Stimulated activated CD8-positive, alpha-beta memory T cell treated with anti-CD3 and anti-CD28 coated beads, Interleukin-15, amount 100 ng/mL, for 24 hours (primary cell): Measurements from ENCODE around the gene IP6K3.

Experiments
- DNase-seq: peaks from one replicate; pipeline ENCODE4 v3.0.0-alpha.2; 2020; ENCODE audit warnings: low read depth

The IP6K3 gene

DNA sequence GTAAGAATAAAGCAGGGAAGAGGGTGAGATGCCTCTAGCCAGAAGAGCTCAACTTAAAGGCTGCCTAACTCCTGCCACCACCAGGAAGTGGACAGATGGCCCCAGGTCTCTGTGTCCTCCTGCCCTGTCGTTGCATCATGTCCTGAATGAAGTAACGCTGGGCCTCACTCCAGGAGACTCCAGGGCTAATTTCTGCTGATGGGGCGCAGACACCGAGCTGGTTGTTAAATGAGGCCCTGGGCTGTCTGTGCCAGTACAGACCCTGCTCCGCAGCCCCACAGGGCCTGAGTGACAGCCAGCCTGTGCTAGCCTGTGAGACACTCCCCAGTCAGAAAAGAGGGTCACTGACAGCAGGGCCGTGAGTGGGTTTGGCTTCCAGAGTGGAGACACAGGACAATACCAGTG lies 6.5 kb downstream of the IP6K3 start:
- DNase-seq: no peak

DNA sequence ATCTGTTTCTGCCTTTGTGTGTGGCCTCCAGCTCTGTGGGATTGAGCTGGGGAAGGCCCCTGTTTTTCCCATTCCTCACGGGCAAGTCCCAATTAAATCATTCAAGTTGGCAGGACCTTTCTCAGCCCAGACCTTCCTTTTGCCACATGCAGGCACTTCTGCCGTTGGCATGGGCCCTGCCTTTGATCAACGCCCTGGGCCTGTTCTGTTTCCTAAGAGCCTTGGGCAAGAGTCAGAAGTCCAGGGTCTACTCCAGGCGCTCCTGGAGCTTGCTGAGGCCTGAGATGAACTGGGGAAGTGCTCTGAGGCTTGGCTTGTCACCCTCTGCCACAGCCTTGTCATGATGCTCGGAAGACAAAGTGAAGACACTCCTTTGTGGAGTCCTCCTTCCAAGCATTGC lies 7.1 kb downstream of the IP6K3 start:
- no peak for DNase-seq

DNA sequence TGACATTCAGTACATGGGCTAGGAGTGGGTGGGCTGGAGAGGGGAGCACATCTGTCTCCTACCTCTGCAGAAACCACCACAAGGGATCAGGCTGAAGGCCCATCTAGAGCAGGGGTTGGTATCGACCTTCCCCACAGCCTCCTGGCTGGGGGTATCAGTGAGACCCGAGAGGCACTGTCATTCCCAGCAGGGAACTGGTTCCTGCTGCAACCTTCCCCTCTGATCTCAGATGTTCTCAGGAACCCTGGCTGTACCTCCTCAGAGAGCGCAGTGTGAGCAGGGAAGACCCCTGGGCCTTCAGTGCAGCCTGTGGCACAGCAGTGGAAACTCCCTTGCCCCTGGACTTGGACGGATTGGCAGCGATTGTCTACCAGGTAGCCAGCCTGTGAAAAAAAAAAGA lies 7.8 kb downstream of the IP6K3 start:
- DNase-seq: no peak

DNA sequence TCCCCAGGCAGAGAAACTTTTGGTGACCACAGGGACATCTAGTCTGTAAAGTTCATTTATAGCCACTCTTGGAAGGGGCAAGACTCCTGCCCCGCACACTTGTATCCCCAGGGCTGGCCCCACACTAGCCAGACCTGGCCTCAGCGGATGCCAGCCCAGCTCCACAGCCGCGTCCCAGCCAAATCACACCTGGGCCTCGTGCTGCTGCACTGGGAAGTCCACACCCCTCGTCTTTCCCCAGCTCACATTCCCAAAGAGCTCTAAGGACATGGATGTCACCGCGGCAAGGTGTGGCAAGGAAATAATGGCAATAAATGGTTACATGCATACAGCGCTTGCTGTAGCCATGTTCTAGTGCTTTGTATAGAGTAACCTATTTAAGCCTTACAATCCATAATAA lies 8.6 kb downstream of the IP6K3 start:
- DNase-seq: no peak

DNA sequence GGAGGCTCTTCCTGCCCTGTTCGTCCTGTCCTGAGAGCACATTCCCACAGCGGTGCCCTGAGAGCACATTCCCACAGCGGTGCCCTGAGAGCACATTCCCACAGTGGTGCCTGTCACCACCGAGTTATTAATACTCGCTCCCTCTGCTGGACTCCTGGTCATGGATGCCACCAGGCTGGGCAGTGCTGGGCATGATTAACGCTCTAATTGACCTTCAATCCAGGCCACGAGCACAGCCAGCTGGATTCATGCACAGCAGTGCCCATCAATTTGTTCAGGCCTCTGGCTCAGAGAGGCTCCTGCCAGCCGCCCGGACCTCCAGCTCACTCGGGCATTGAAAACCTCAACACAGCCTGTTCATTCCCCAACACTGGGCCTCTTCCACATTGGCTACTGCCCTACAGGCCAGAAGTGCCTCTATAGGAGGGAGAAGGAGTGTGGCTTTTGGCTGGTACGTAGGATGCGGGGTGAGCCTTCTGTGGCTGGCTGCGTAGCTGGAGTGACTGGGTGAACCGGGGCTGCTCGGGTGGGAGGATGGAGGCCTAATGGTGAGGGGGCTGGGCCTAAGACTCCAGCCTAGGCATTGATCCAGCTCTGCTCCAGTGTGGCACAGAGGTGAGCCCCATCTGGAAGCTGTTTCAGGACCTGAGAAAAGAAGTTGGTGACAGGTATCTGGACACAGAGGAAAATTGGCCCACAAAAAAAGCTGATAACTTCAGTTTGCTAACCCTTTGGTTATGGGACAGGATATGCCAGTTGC lies 9.3 kb downstream of the IP6K3 start:
- DNase-seq: no peak

DNA sequence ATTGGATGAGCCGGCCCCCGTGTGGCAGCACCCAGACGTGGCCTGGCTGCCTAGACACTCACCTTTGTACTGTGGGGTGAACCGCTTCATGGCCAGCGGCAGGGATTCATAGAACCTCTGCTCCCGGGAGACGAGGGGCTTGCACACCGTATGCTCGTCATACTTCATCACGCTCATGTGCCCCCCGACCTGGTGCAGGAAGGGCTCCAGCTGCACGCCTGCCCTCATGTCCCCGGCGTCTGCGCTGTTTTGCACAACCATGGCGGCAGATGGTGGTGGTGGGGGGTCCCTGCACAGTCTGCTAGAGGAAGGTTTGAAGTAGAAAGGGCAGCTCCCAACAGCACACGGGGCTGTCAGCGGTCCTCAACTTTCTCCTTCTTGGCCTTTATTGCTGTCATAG lies 11.5 kb downstream of the IP6K3 start:
- DNase-seq: no peak

DNA sequence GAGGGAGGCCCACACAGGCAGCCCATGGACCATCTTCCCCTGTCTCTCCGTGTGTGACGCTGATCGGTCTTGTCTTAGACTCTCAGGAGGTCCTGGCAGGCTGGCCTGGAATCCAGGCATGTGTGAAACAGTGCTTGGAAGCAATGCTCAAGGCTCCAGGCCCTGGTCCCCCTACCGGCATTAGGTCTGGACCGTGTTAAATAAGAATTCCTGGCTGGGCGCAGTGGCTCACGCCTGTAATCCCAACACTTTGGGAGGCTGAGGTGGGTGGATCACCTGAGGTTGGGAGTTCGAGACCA lies 13.0 kb downstream of the IP6K3 start:
- DNase-seq: no peak

DNA sequence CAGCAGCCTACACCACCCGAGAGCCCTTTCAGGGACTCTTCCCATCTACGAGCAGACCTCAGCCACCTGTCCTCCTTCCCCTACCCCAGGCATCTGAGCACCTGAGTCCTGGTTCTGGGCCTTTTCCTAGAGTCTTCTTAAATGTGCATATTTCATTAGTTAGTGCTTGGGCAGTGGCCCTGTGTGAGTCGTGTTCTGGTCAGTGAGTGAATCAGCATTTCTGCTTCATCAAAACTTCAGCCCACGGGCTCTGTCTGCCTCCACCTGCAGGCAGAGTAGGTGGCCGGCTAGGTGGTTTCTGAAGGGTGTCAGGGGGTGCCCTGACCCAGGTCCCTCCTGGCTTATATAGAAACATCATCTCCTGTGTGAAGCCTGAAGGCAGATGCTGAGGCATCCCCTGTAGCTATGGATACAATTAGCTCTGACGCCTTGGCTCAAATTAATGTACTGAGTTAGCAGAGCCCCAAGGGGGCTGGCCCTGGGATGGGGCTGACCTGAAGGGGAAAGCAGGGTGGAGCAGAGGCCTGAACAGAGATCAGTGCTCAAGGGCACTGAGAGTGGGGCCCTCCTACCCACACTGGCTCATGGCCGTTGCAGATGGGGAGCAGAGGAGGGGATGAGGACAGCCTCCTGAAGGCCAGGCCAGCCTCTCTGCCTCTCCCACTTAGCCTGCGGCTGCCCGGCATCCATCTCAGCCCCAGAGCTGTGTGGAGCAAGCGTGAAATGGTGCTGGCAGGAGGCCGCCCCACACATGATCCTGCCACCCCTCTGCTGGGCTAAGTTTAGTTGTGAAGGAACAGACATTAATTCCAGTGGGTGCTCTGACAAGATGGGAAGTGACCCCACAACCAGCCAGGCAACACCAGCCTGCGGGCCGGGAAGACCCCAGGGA lies 13.6 kb downstream of the IP6K3 start:
- no peak for DNase-seq

DNA sequence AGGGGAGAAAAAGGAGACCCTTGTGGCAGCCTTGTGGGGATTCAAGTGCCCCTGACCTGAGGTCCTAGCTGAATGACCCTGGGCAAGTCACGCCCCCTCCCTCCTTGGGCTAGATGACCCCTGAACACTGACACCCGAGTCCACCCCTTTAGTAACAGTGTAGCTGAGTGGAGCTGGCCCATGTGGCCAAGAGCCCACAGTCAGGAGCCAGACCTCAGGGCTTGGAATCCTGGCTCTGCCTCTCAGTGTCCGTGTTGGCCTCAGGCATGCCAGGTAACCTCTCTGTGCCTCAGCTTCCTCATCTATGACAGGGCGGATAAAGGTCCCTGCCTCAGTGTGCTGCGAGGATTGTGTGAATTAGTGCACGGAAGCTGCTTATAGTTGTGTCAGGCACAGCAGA lies 14.3 kb downstream of the IP6K3 start:
- no peak for DNase-seq

DNA sequence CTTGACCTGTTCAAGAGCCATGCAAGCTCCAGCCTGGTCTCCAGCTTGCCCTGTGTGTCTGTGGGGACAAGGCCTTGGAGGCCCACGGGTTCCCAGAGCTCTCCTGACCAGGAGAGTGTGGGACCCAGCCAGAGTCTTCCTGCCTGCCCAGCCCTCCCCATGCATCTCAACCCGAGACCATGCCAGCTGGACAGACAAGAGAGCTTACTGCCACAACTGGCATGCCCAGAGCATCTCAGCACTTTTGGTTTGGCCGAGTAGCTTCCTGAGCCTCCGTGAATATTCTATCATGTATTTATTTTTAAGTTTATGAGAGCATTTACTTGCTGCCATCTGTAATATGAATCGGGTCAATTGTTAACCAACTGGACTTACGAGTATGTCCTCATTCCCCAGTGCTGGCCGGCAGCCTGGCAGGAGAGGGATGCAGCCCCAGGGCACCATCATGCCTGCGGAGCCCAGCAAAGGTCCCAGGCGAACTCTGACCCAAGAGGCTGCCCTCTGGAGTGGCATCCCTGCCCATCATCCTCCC lies 14.9 kb downstream of the IP6K3 start:
- no peak for DNase-seq

DNA sequence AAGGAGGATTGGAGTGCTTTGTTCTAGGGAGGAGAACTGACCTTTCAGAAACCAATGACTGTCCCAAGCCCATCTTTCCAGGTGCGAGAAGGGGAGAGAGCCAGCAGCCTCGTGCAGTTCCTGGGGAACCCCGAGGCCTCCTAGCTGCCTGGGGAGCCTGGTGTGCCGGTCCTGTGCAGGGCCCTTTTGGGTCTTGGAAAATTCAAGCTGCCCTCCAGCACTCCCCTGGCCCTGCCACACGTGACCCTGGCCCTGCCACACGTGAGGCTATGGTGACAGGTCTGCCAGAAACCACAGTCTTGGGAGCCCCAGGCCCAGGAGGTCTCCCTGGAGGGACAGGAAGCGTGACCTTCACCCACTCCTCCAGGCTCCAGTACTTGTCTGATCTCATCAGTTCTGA lies 15.7 kb downstream of the IP6K3 start:
- no peak for DNase-seq

DNA sequence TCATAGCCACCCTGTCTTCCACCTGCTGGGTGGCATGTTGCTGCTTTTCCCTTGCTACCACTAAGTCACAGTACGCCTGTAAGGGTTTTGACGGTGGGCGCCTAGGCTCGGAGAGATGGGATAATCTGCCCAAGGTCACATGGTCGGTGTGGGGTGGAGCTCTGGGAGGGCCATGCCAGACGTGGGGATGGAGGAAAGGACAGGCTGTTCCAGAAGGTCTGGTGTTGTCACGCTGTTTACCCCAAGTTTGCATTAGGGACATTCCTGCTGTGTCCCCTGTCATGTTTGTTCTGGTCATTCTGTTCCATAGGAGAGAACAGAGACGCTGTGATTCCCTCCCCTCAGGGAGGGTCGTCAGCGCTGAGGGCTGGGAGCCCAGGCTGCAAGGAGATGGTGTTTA lies 16.1 kb downstream of the IP6K3 start:
- DNase-seq: no peak

DNA sequence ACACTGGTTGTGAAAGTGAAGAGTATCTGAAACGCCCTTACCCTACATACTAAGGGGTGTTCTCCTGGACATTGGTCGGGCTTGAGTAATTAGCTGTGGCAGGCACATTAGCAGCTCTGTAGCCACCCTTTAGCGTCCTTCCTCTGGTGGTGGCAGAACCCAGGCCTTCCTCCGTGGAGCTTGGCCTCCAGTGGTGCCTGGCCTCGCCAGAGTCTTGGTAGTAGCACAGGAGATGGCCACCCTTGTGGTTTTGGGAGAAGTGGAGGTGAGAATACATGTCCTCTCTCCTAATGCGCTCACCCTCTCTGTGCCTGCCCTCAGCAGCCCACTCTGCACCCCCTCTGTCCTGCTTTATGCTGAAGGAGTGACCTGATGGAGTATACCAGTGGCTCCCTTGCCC lies 17.6 kb downstream of the IP6K3 start:
- no peak for DNase-seq

DNA sequence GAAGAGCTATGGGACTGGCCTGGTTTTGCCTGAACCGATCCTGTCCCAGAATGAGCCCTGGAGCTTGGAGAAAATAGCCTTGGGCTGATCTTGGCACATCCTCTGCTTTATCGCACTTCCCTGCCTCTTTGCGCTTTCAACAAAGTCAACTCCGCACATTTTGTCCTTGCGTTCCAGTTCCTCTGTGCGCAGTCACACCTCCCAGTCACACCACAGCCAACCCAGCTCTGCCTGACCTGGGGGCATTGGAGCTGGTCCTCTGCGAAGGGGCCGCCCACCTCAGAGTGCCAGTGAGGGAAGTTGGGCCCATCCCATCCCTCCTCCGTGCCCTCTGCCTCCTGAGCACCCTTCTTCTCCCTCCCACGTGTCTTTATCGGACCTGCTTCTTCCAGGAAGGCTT lies 18.3 kb downstream of the IP6K3 start:
- DNase-seq: no peak

DNA sequence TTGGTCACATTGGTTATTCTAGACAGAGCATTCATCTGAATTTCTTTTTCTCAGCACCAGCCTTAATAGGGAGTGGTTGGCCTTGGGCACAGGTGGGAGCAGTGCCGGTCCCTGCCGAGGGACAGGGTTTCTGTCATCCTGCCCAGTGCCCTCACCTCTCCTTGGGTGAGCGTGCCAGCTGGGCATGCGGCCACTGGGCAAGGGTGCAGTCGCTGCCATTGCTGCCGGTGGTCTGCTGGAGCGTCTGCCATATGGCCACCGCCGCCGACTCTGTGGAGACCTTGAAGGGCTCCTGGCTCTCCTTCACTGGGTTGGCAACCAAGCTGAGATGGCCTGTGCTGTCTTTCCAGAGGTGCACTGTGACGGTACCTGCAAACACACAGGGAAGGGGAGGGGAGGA lies 18.8 kb downstream of the IP6K3 start:
- no peak for DNase-seq

DNA sequence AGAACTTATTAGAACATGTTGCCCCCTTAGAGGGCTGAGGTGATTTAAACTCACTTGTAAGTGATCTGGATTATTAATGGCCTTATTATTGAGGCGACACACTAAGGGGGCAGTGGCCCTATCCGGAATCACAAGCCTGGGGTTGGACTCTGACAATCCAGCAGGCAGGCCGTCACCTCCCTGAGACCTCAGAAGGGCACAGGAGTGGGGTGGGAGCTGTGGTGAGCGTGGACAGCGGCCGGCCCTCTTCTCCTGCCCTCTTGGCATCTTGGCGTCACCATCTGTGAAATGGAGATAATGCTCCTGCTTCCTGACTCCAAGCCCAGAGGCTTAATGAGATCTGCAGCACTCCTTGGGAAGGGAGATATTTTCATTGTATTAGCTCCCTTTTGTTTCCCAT lies 19.6 kb downstream of the IP6K3 start:
- DNase-seq: no peak

DNA sequence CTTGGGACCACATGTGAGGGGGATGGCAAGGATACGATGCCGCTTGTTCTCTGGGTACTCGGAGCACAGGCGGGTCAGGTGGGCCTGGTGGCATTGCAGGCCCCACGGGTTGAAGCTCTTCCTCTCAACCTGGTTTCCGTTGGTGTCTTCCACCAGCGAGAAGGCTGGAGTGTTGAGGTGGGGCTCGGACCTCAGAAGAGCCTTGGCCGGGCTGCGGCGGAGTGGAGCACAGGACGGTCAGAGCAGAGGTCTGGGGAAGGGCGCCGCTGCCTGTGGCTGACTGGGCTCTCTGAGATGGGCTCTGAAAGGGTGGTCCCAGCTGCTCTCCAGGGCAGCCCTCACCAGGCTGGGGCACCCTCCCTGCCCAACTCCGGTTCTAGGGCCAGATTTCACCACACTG lies 20.0 kb downstream of the IP6K3 start:
- no peak for DNase-seq

DNA sequence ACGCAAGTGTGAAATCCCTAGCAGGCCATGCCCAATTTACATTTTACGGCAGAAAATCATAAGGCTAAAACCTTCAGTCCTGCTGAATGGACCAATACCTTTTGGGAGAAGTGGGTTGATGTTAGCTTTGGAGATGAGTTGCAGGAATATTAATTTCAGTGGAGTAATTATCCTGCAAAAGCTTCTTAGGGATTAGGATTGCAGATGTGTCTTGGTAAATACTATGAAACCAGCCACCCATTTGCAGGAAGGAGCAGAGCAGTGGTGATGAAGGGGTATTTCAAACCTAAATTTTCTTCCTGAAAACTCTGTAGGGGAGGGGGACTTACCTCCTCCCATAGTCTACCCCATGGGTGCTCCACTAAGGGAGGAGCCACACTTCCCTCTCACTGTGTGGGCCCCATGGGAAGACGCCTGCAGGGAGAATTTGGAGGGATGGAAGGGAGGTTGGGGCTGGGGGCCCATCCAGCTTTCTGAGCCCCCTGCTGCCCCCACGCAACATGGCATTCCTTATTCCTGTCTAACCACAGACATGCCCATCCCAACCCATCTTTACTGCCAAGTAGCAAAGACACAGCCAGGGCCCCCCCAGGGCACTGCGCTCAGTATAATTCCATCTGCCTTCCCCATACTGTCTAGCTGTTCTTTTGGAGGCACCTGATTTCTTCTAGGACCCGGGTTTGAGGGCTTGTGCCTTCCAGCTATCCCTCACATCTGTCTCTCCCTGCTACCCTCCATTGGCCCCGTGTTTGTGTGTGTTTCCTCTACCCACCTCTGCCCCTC lies 20.6 kb downstream of the IP6K3 start:
- DNase-seq: no peak

DNA sequence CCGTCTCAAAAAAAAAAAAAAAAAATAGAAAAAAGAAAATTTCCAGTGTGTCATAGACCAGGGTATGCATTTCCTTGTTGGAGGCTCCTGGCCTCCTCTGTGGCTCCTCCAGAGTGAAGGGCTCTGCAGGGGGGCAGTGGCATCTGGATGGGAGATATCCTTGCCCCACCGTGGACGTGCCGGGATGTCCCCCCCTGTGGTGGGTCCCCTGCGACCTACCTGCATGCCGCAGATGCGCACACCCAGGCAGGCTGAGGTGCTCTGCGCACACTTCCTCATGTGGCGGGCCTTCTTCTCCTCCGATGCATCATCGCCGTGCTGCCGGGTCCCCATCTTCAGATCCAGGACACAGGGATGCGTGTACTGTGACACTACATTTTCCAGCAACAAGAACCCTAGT lies 21.5 kb downstream of the IP6K3 start:
- DNase-seq: no peak

DNA sequence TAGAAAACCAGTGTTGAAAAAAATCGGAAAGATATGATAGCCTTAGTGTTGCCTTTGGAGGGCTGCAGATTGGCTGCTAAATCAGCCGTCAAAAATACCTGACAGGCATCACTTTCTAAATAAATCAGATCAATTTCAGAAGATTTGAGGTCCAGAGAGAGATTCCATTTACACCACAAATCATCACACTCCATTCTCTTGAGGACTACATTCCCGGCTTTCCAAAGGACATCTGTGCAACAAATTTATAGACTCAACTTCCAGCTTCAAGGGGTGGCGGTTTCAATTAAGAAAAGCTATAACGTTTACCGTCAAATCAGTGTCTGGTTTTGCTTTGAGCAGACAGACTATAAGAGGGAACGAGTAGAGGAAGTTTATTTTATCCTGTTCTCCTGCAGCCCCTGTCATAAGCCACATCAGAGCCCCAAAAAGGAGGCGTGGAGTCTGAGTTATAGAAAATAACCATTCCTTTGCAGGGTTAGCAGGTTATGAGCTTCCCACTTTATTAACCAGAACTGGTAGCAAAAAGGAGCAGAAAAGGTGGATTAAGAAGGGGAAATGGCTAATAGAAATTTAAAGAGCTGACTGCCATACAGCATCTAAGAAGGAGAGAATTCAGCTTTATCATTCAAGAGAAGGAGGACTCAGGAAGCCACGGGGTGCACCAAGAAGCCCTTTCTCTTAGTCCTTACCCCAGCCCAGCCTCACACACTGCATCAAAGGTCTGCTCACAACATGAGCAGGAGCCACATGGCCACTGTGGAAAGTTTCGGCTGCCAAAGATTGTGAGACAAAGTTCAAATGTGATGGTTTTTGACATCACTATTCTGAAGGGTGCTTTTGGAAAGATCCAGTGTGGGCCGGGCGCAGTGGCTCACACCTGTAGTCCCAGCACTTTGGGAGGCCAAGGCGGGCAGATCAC lies 22.3 kb downstream of the IP6K3 start:
- DNase-seq: no peak

DNA sequence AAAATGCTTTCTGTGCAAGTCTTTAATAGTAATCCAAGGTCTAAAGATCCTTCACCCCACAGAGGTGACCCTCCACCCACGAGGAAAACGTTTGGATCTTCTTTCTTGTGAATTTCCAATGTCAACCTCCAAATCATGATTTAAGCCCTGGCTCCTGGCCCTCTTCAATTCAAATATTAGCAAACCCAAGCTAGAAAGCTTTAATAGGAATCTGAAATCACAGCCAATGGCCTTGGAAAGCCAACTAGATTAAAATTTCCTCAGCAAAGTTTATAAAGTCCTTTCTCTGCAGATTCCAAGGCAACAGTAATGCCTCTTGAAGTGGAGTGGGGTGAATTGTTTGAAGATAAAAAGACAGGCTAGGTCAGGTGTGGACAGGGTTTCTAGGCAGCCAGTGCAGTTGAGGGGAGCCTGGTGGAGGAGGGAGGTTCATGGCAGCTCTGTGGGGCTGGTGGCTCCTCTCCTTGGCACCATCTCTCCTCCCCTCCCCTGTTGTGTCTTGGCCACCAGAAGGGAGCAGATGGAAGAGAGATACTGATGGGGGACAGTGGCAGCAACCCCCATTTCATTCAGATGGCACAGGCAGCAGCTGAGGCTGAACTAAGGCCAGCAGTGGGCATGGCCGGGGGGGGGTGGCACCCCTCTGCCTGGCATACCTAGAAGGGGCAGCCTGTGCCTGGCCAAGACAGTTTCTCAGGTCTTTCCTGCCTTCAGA lies 23.2 kb downstream of the IP6K3 start:
- no peak for DNase-seq
